ENCODE results near the gene DOLPP1. TPM values are rescaled to one million over a fixed set of nuclear protein-coding genes. Genes with fewer than 3 reads are reported as not detected.

DOLPP1 gene
- polyA plus RNA-seq, 1 of the 3 experiments (the other 2 are of a cell fraction): 19.9 TPM

DNA sequence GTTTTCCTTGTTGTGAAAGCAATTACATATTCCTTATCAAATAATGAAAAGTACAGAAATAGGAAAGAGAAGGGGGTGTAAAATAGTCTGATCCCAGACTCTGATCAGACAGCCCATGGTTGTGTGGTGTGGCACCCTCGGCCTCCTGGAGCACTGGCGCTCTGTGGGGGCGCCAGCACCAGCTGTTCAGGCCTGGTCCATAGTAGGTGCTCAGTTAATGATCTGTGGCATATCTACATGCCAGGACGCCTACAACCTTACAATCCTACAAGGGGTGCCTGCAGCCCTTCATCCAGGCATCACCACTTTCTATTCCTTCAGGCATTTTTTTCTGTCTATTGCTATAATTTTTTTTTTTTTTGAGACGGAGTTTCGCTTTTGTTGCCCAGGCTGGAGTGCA is 27.9 kb upstream of the DOLPP1 start:
- CTCF ChIA-PET: interaction anchor here (1.1 kb wide), 1 partner anchor 9 kb away, joined by 3 read pairs; no protein-coding TSS in a partner anchor
- 91% methylated on average over 5 of the region's 6 CpGs for WGBS (ENCODE audit: low lambda C conversion rate)

More for the DNA sequence above, 27.9 kb upstream of the DOLPP1 start:
- H3K9ac ChIP-seq: no peak overlapping the region
- no peaks in the 10 kb centered on the region for H3K27me3 ChIP-seq (ENCODE audit: insufficient read depth)
- no peaks in the 10 kb centered on the region for H3K79me2 ChIP-seq (ENCODE audit: insufficient read depth)
- H4K20me1 ChIP-seq (ENCODE audit: insufficient read depth): no peaks in the 10 kb centered on the region
- no peaks in the 10 kb centered on the region for H3K9me2 ChIP-seq
- POLR2A ChIA-PET: no interaction called here
- H2AFZ ChIP-seq (ENCODE audit: low read depth): no peak overlapping the region
- no peak overlapping the region for H3K4me2 ChIP-seq
- H3K4me1 ChIP-seq (ENCODE audit: control insufficient read depth in 1 of 2, insufficient read depth in 2 of 2, low read depth in 1 of 2, low read length in 1 of 2): no peaks in the 10 kb centered on the region; a peak in 1 of 4 replicates
- H3K4me3 ChIP-seq (ENCODE audit: low read depth in 2 of 2, low read length in 1 of 2): no peak overlapping the region
- H3F3A ChIP-seq (replicated peaks; ENCODE audit: insufficient read depth): no peaks in the 10 kb centered on the region
- H3K36me3 ChIP-seq (replicated peaks in 1 of 2; ENCODE audit: control insufficient read depth in 1 of 2, insufficient read depth in 2 of 2, low read length in 1 of 2): peaks cover 0 to 14% of the 10 kb centered on the region in 2 experiments
- TF ChIP-seq NFIC (IDR thresholded peaks at IDR 0.05; ENCODE audit: borderline replicate concordance) (no peak), SIN3A (IDR thresholded peaks at IDR 0.05; ENCODE audit: borderline replicate concordance, low read depth, low read length) (no peak), EZH2phosphoT487 (IDR thresholded peaks at IDR 0.05; ENCODE audit: borderline replicate concordance, low read depth) (no peak), RFX5 (IDR thresholded peaks at IDR 0.05; ENCODE audit: low read length) (no peak), RCOR1 (IDR thresholded peaks at IDR 0.05; ENCODE audit: low read length) (no peak), FOXM1 (IDR thresholded peaks at IDR 0.05; ENCODE audit: low read depth) (no peak), MAX (IDR thresholded peaks at IDR 0.05; ENCODE audit: low read depth) (no peak), GATA2 (CRISPR knock-in tag; IDR thresholded peaks at IDR 0.05) (no peak), YY1 (IDR thresholded peaks at IDR 0.05; ENCODE audit: low read depth) (no peak), EP300 (IDR thresholded peaks at IDR 0.05; ENCODE audit: borderline replicate concordance in 1 of 2, low read depth in 1 of 2, low read length in 1 of 2) (no peak), GABPA (IDR thresholded peaks at IDR 0.05; ENCODE audit: low read depth) (no peak), MXI1 (IDR thresholded peaks at IDR 0.05; ENCODE audit: low read depth, low read length) (no peak), USF1 (IDR thresholded peaks at IDR 0.05; ENCODE audit: borderline replicate concordance, low read depth) (no peak), CHD2 (IDR thresholded peaks at IDR 0.05; ENCODE audit: low read length, partially characterized antibody) (no peak), USF2 (IDR thresholded peaks at IDR 0.05; ENCODE audit: borderline replicate concordance, low read depth, low read length) (no peak), RAD21 (IDR thresholded peaks at IDR 0.05; ENCODE audit: low read length) (no peak), JUND (IDR thresholded peaks at IDR 0.05) (no peak), TEAD4 (IDR thresholded peaks at IDR 0.05; ENCODE audit: borderline replicate concordance, insufficient read depth) (no peak)
- TF ChIP-seq, protein P1, sequence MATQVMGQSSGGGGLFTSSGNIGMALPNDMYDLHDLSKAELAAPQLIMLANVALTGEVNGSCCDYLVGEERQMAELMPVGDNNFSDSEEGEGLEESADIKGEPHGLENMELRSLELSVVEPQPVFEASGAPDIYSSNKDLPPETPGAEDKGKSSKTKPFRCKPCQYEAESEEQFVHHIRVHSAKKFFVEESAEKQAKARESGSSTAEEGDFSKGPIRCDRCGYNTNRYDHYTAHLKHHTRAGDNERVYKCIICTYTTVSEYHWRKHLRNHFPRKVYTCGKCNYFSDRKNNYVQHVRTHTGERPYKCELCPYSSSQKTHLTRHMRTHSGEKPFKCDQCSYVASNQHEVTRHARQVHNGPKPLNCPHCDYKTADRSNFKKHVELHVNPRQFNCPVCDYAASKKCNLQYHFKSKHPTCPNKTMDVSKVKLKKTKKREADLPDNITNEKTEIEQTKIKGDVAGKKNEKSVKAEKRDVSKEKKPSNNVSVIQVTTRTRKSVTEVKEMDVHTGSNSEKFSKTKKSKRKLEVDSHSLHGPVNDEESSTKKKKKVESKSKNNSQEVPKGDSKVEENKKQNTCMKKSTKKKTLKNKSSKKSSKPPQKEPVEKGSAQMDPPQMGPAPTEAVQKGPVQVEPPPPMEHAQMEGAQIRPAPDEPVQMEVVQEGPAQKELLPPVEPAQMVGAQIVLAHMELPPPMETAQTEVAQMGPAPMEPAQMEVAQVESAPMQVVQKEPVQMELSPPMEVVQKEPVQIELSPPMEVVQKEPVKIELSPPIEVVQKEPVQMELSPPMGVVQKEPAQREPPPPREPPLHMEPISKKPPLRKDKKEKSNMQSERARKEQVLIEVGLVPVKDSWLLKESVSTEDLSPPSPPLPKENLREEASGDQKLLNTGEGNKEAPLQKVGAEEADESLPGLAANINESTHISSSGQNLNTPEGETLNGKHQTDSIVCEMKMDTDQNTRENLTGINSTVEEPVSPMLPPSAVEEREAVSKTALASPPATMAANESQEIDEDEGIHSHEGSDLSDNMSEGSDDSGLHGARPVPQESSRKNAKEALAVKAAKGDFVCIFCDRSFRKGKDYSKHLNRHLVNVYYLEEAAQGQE (IDR thresholded peaks at IDR 0.05; ENCODE audit: low read depth, low read length): no peak
- TF ChIP-seq, protein P2, sequence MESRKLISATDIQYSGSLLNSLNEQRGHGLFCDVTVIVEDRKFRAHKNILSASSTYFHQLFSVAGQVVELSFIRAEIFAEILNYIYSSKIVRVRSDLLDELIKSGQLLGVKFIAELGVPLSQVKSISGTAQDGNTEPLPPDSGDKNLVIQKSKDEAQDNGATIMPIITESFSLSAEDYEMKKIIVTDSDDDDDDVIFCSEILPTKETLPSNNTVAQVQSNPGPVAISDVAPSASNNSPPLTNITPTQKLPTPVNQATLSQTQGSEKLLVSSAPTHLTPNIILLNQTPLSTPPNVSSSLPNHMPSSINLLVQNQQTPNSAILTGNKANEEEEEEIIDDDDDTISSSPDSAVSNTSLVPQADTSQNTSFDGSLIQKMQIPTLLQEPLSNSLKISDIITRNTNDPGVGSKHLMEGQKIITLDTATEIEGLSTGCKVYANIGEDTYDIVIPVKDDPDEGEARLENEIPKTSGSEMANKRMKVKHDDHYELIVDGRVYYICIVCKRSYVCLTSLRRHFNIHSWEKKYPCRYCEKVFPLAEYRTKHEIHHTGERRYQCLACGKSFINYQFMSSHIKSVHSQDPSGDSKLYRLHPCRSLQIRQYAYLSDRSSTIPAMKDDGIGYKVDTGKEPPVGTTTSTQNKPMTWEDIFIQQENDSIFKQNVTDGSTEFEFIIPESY (IDR thresholded peaks at IDR 0.05; ENCODE audit: borderline replicate concordance, low read depth): no peak
- no peak for DNase-seq
- H3K9me3 ChIP-seq: no peaks in the 10 kb centered on the region
- no peak overlapping the region for H3K27ac ChIP-seq (ENCODE audit: low read depth in 2 of 2, low read length in 1 of 2)

All from SK-N-SH (cell line).